GM23338 (cell line): Measurements from ENCODE around the gene NUDT16. TPM values are rescaled to one million over a fixed set of nuclear protein-coding genes. Genes with fewer than 3 reads are reported as not detected.

Source experiments
- ATAC-seq: fragments of 200-7000 bp; cut with Tn5 transposase; 3 replicates; pipeline ENCODE4 v1.9.1; 2020
- DNase-seq: peaks from one replicate; pipeline ENCODE4 v3.0.0-alpha.2; 2015; ENCODE audit warnings: low spot score
- H2AFZ ChIP-seq: fragments of 200-600 bp; sonication (generic); 2 replicates; pipeline ENCODE4 v1.8.0; 2016; ENCODE audit warnings: antibody characterized with exemption, mild to moderate bottlenecking, moderate library complexity
- H3F3A ChIP-seq: fragments of 200-600 bp; sonication (generic); replicated peaks from 2 replicates; pipeline ENCODE4 v1.8.0; 2017; ENCODE audit warnings: antibody characterized with exemption, mixed run types, low read depth
- H3K27ac ChIP-seq: fragments of 200-600 bp; sonication (generic); 2 replicates; pipeline ENCODE4 v1.6.1; 2016; ENCODE audit warnings: low read depth
- H3K27me3 ChIP-seq: fragments of 200-600 bp; sonication (generic); 2 replicates; pipeline ENCODE4 v1.8.0; 2016; ENCODE audit warnings: mild to moderate bottlenecking, mixed run types, moderate library complexity; ENCODE audit not compliant: insufficient read depth
- H3K36me3 ChIP-seq: fragments of 200-600 bp; sonication (generic); 2 replicates; pipeline ENCODE4 v1.8.0; 2016; ENCODE audit warnings: mild to moderate bottlenecking; ENCODE audit not compliant: insufficient read depth
- H3K4me1 ChIP-seq: fragments of 200-600 bp; sonication (generic); 2 replicates; pipeline ENCODE4 v1.8.0; 2016; ENCODE audit warnings: mild to moderate bottlenecking, moderate library complexity; ENCODE audit not compliant: insufficient read depth
- H3K4me2 ChIP-seq: fragments of 200-600 bp; sonication (generic); 2 replicates; pipeline ENCODE4 v1.7.1; 2017; ENCODE audit warnings: mixed run types
- H3K4me3 ChIP-seq: fragments of 200-600 bp; sonication (generic); 2 replicates; pipeline ENCODE4 v1.6.1; 2016; ENCODE audit warnings: mixed run types
- H3K79me2 ChIP-seq: fragments of 200-600 bp; sonication (generic); replicated peaks from 2 replicates; pipeline ENCODE4 v1.8.0; 2017; ENCODE audit warnings: mild to moderate bottlenecking; ENCODE audit not compliant: insufficient read depth
- H3K9me2 ChIP-seq: fragments of 200-600 bp; sonication (generic); 2 replicates; pipeline ENCODE4 v1.8.0; 2017; ENCODE audit not compliant: insufficient read depth
- H4K20me1 ChIP-seq: fragments of 200-600 bp; sonication (generic); replicated peaks from 2 replicates; pipeline ENCODE4 v1.8.0; 2017; ENCODE audit warnings: mild to moderate bottlenecking; ENCODE audit not compliant: insufficient read depth
- H3K27ac Mint-ChIP-seq: 2 replicates; pipeline ENCODE4 v1.8.0; 2020; ENCODE audit warnings: inconsistent platforms, mild to moderate bottlenecking, moderate library complexity, mixed read lengths
- H3K27me3 Mint-ChIP-seq: 3 replicates; pipeline ENCODE4 v1.8.0; 2022; ENCODE audit warnings: low read depth, mild to moderate bottlenecking, moderate library complexity, mixed read lengths, inconsistent platforms; ENCODE audit not compliant: insufficient read depth, poor library complexity
- H3K36me3 Mint-ChIP-seq: 3 replicates; pipeline ENCODE4 v1.8.0; 2021; ENCODE audit warnings: low read depth, mild to moderate bottlenecking, inconsistent platforms, moderate library complexity, mixed read lengths
- H3K4me1 Mint-ChIP-seq: 3 replicates; pipeline ENCODE4 v1.8.0; 2020; ENCODE audit warnings: mild to moderate bottlenecking, inconsistent platforms, mixed read lengths
- H3K4me3 Mint-ChIP-seq: 3 replicates; pipeline ENCODE4 v1.8.0; 2021; ENCODE audit warnings: moderate library complexity, mild to moderate bottlenecking, inconsistent platforms, mixed read lengths
- H3K9me3 Mint-ChIP-seq: 3 replicates; pipeline ENCODE4 v1.8.0; 2020; ENCODE audit warnings: moderate library complexity, mild to moderate bottlenecking, inconsistent platforms, mixed read lengths
- CREB1 ChIP-seq: fragments of 250-450 bp; sonication (Bioruptor Pico); IDR thresholded peaks from 2 replicates; pipeline ENCODE4 v1.5.0; 2020; ENCODE audit warnings: low read depth, mild to moderate bottlenecking, moderate library complexity
- EZH2 ChIP-seq: fragments of 200-600 bp; sonication (generic); IDR thresholded peaks from one replicate; pipeline ENCODE4 v1.8.0; 2017; ENCODE audit warnings: antibody characterized with exemption, mild to moderate bottlenecking, low read depth; ENCODE audit not compliant: unreplicated experiment
- EZH2phosphoT487 ChIP-seq: fragments of 200-600 bp; sonication (generic); IDR thresholded peaks from one replicate; pipeline ENCODE4 v1.8.1; 2018; ENCODE audit warnings: antibody characterized with exemption; ENCODE audit not compliant: unreplicated experiment
- JUNB ChIP-seq: IDR thresholded peaks from one replicate; pipeline ENCODE4 v1.6.1; 2016; ENCODE audit warnings: antibody characterized with exemption; ENCODE audit not compliant: unreplicated experiment
- NANOG ChIP-seq: IDR thresholded peaks from 2 replicates; pipeline ENCODE4 v1.6.1; 2016; ENCODE audit warnings: antibody characterized with exemption, borderline replicate concordance
- POLR2AphosphoS5 ChIP-seq: IDR thresholded peaks from 2 replicates; pipeline ENCODE4 v1.6.1; 2016; ENCODE audit warnings: antibody characterized with exemption, low read depth
- STAT1 ChIP-seq: IDR thresholded peaks from one replicate; pipeline ENCODE4 v1.6.1; 2016; ENCODE audit warnings: antibody characterized with exemption; ENCODE audit not compliant: unreplicated experiment
- ZNF114 ChIP-seq: fragments of 250-450 bp; sonication (Bioruptor Pico); IDR thresholded peaks from 2 replicates; pipeline ENCODE4 v1.5.0; 2020; ENCODE audit warnings: mild to moderate bottlenecking, moderate library complexity
- ZNF331 ChIP-seq: fragments of 250-450 bp; sonication (Bioruptor Pico); IDR thresholded peaks from 2 replicates; pipeline ENCODE4 v1.5.0; 2020; ENCODE audit warnings: low read depth, mild to moderate bottlenecking, moderate library complexity
- polyA plus RNA-seq: library from polyadenylated mRNA; unstranded; fragments of >200 nt; fragmentation: Nextera tagmentation; extraction: Ambion mirVana; gene quantifications from 2 replicates; pipeline ENCODE4 v1.2.1, GENCODE V29; 2016
- total RNA-seq: library from RNA; depleted of rRNA; stranded (reverse); fragments of >200 nt; shearing (Covaris generic); gene quantifications from 2 replicates; pipeline ENCODE4 v1.2.3, GENCODE V29; 2014
- TF ChIP-seq, protein P1 (sequence below): IDR thresholded peaks from 2 replicates; pipeline ENCODE4 v1.6.1; 2016; ENCODE audit warnings: antibody characterized with exemption
- TF ChIP-seq, protein P2 (sequence below): IDR thresholded peaks from one replicate; pipeline ENCODE4 v1.6.1; 2018; ENCODE audit warnings: antibody characterized with exemption; ENCODE audit not compliant: unreplicated experiment
- TF ChIP-seq, protein P3 (sequence below): fragments of 250-450 bp; sonication (Bioruptor Pico); IDR thresholded peaks from 2 replicates; pipeline ENCODE4 v1.5.0; 2020; ENCODE audit warnings: mild to moderate bottlenecking, moderate library complexity
- TF ChIP-seq, protein P4 (sequence below), 2 experiments: fragments of 200-600 bp in 1 of 2; sonication (generic) in 1 of 2; conservative IDR thresholded peaks; 2 replicates each; pipeline versions ENCODE4 v1.5.1 to v1.6.1; 2016 to 2017; ENCODE audit warnings: antibody characterized with exemption in 2 of 2, low read depth in 2 of 2, mild to moderate bottlenecking in 2 of 2, moderate library complexity in 1 of 2

Gene NUDT16
- total and polyA plus RNA-seq, 2 experiments from 2014 or later = 10.0 to 15.4 TPM

DNA sequence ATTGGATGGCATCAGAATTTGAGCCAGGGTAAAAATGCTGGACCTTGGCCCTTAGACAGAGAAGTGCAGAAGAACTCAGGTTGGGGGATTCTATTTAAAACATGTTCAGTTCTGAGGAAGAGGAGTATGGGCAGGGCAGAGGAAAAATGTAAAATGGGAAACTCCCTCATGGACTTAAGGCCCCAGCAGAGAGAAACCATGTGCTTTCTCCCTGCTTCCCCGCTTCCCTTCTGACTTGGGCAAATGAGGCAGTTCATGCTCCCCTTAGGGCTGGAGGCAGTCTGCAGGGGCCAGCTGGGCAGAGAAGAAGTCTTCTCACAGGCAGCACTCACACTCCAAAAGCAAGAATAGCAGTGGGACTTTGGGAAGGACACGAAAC is 9.9 kb upstream of the NUDT16 start:
- Histone ChIP-seq H3K36me3 (no peaks in the 10 kb centered on the region), H3K4me1 (no peaks in the 10 kb centered on the region), H4K20me1 (no peaks in the 10 kb centered on the region; the same call in 1 of the 2 replicates), H3K27me3 (no peaks in the 10 kb centered on the region), H3K4me2 (no peak overlapping the region), H3F3A (no peaks in the 10 kb centered on the region), H3K79me2 (peaks cover 12% of the 10 kb centered on the region), H3K9me2 (no peaks in the 10 kb centered on the region; the same call in 1 of the 2 replicates), H3K27ac (no peak overlapping the region), H3K4me3 (no peak overlapping the region), H2AFZ (no peak overlapping the region)
- DNase-seq (no peak), ATAC-seq (no peak)
- no peaks in the 10 kb centered on the region; the same call in 1 of the 3 replicates for H3K9me3 Mint-ChIP-seq
- H3K4me3 Mint-ChIP-seq = no peak overlapping the region
- peaks cover 3% of the 10 kb centered on the region; the same call in 1 of the 3 replicates for H3K4me1 Mint-ChIP-seq
- no peaks in the 10 kb centered on the region for H3K27me3 Mint-ChIP-seq
- no peak overlapping the region for H3K27ac Mint-ChIP-seq
- TF ChIP-seq, protein P1, sequence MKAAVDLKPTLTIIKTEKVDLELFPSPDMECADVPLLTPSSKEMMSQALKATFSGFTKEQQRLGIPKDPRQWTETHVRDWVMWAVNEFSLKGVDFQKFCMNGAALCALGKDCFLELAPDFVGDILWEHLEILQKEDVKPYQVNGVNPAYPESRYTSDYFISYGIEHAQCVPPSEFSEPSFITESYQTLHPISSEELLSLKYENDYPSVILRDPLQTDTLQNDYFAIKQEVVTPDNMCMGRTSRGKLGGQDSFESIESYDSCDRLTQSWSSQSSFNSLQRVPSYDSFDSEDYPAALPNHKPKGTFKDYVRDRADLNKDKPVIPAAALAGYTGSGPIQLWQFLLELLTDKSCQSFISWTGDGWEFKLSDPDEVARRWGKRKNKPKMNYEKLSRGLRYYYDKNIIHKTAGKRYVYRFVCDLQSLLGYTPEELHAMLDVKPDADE = no peak
- TF ChIP-seq, protein P2, sequence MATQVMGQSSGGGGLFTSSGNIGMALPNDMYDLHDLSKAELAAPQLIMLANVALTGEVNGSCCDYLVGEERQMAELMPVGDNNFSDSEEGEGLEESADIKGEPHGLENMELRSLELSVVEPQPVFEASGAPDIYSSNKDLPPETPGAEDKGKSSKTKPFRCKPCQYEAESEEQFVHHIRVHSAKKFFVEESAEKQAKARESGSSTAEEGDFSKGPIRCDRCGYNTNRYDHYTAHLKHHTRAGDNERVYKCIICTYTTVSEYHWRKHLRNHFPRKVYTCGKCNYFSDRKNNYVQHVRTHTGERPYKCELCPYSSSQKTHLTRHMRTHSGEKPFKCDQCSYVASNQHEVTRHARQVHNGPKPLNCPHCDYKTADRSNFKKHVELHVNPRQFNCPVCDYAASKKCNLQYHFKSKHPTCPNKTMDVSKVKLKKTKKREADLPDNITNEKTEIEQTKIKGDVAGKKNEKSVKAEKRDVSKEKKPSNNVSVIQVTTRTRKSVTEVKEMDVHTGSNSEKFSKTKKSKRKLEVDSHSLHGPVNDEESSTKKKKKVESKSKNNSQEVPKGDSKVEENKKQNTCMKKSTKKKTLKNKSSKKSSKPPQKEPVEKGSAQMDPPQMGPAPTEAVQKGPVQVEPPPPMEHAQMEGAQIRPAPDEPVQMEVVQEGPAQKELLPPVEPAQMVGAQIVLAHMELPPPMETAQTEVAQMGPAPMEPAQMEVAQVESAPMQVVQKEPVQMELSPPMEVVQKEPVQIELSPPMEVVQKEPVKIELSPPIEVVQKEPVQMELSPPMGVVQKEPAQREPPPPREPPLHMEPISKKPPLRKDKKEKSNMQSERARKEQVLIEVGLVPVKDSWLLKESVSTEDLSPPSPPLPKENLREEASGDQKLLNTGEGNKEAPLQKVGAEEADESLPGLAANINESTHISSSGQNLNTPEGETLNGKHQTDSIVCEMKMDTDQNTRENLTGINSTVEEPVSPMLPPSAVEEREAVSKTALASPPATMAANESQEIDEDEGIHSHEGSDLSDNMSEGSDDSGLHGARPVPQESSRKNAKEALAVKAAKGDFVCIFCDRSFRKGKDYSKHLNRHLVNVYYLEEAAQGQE = no peak
- TF ChIP-seq, protein P3, sequence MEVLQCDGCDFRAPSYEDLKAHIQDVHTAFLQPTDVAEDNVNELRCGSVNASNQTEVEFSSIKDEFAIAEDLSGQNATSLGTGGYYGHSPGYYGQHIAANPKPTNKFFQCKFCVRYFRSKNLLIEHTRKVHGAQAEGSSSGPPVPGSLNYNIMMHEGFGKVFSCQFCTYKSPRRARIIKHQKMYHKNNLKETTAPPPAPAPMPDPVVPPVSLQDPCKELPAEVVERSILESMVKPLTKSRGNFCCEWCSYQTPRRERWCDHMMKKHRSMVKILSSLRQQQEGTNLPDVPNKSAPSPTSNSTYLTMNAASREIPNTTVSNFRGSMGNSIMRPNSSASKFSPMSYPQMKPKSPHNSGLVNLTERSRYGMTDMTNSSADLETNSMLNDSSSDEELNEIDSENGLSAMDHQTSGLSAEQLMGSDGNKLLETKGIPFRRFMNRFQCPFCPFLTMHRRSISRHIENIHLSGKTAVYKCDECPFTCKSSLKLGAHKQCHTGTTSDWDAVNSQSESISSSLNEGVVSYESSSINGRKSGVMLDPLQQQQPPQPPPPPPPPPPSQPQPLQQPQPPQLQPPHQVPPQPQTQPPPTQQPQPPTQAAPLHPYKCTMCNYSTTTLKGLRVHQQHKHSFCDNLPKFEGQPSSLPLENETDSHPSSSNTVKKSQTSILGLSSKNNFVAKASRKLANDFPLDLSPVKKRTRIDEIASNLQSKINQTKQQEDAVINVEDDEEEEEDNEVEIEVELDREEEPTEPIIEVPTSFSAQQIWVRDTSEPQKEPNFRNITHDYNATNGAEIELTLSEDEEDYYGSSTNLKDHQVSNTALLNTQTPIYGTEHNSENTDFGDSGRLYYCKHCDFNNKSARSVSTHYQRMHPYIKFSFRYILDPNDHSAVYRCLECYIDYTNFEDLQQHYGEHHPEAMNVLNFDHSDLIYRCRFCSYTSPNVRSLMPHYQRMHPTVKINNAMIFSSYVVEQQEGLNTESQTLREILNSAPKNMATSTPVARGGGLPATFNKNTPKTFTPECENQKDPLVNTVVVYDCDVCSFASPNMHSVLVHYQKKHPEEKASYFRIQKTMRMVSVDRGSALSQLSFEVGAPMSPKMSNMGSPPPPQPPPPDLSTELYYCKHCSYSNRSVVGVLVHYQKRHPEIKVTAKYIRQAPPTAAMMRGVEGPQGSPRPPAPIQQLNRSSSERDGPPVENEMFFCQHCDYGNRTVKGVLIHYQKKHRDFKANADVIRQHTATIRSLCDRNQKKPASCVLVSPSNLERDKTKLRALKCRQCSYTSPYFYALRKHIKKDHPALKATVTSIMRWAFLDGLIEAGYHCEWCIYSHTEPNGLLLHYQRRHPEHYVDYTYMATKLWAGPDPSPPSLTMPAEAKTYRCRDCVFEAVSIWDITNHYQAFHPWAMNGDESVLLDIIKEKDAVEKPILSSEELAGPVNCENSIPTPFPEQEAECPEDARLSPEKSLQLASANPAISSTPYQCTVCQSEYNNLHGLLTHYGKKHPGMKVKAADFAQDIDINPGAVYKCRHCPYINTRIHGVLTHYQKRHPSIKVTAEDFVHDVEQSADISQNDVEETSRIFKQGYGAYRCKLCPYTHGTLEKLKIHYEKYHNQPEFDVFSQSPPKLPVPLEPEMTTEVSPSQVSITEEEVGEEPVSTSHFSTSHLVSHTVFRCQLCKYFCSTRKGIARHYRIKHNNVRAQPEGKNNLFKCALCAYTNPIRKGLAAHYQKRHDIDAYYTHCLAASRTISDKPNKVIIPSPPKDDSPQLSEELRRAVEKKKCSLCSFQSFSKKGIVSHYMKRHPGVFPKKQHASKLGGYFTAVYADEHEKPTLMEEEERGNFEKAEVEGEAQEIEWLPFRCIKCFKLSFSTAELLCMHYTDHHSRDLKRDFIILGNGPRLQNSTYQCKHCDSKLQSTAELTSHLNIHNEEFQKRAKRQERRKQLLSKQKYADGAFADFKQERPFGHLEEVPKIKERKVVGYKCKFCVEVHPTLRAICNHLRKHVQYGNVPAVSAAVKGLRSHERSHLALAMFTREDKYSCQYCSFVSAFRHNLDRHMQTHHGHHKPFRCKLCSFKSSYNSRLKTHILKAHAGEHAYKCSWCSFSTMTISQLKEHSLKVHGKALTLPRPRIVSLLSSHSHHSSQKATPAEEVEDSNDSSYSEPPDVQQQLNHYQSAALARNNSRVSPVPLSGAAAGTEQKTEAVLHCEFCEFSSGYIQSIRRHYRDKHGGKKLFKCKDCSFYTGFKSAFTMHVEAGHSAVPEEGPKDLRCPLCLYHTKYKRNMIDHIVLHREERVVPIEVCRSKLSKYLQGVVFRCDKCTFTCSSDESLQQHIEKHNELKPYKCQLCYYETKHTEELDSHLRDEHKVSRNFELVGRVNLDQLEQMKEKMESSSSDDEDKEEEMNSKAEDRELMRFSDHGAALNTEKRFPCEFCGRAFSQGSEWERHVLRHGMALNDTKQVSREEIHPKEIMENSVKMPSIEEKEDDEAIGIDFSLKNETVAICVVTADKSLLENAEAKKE (CRISPR knock-in tag) = no peak
- TF ChIP-seq EZH2phosphoT487 = no peak
- no peak for TF ChIP-seq ZNF114 (CRISPR knock-in tag)
- no peak for TF ChIP-seq EZH2
- TF ChIP-seq CREB1 (CRISPR knock-in tag) = no peak
- TF ChIP-seq POLR2AphosphoS5 = no peak
- TF ChIP-seq STAT1 = no peak
- no peak for TF ChIP-seq ZNF331 (CRISPR knock-in tag)
- TF ChIP-seq, protein P4, sequence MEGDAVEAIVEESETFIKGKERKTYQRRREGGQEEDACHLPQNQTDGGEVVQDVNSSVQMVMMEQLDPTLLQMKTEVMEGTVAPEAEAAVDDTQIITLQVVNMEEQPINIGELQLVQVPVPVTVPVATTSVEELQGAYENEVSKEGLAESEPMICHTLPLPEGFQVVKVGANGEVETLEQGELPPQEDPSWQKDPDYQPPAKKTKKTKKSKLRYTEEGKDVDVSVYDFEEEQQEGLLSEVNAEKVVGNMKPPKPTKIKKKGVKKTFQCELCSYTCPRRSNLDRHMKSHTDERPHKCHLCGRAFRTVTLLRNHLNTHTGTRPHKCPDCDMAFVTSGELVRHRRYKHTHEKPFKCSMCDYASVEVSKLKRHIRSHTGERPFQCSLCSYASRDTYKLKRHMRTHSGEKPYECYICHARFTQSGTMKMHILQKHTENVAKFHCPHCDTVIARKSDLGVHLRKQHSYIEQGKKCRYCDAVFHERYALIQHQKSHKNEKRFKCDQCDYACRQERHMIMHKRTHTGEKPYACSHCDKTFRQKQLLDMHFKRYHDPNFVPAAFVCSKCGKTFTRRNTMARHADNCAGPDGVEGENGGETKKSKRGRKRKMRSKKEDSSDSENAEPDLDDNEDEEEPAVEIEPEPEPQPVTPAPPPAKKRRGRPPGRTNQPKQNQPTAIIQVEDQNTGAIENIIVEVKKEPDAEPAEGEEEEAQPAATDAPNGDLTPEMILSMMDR (conservative IDR thresholded peaks at IDR 0.05; ENCODE audit: low read depth in 2 of 2) = no peak
- no peak for TF ChIP-seq NANOG
- TF ChIP-seq JUNB = no peak
- peaks cover 12% of the 10 kb centered on the region for H3K36me3 Mint-ChIP-seq
